ENCODE results near the gene NDUFAF7. TPM values are rescaled to one million over a fixed set of nuclear protein-coding genes. Genes with fewer than 3 reads are reported as not detected.

Gene NDUFAF7
- 29.8 TPM for total RNA-seq

GRCh38 chr2:37231241-37232130 lies at the start of gene NDUFAF7, which contains the start of gene CEBPZ:
Gene NDUFAF7, plus strand, starts transcription at chr2:37231658. Its CDS starts 48 bp downstream, at chr2:37231706.
Gene CEBPZ, minus strand, starts transcription at chr2:37231596. Its CDS starts 29 bp downstream, at chr2:37231567.

GRCh38 chr2:37188570-37188969 lies 42.9 kb upstream of the NDUFAF7 start, which contains the start of gene SULT6B1:
Gene SULT6B1, minus strand, starts transcription at chr2:37188670. Its CDS starts 30 bp downstream, at chr2:37188640.

DNA sequence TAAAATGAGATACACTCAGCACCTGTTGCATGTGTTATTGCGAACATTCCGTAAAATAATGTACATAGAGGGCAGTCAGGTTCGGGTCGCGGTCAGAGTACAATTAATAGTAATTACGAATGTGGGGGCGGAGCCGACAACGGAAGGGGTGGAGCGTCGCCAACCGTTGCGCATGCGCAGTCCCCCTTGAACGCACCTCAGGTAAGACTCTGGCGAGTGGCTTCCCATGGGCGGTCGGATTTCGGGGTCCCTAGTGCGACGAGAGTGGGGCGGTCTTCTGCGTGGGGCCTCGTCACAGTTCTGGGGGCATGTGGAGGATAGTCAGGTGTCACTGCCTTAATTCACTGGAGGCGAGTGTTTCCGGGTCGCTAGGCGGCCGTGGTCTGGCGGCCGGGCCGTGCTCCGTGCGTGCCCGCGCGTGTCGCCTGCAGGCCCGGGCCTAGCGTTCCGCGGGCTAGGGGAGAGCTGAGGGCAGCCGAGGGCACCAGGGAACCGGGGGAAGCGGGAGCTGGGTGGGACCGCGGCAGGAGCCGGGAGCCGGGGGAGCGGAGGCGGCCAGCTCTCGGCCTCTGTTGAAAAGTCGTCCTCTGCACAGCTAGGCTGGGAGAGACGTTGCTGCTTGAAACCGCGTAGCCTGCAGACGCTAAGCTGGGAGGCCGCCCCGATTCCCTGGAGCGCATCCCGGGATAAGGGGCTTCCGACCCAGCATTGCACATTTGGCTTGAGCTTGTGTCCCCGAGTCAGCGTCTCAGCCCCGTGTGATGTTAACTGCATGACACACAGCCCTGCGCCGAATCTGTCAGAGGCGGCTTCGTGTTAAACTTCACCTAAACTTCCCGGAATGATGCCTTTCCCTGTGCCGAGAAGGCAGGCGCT lies 34.9 kb upstream of the NDUFAF7 start, which contains the start of gene CEBPZOS:
CEBPZOS (plus strand) TSS at position 177 of the 876 bp plus-strand sequence. CDS start 3,209 bp downstream, outside the sequence.

Other genes with a start within 250 kb of the NDUFAF7 start
- 93.2 TPM for gene HEATR5B, start 147.3 kb upstream of the NDUFAF7 start, total RNA-seq
- gene GPATCH11, start 147.1 kb upstream of the NDUFAF7 start, total RNA-seq = 21.5 TPM
- gene EIF2AK2, start 74.7 kb upstream of the NDUFAF7 start, total RNA-seq = 76.4 TPM
- gene SULT6B1, start 43.0 kb upstream of the NDUFAF7 start, total RNA-seq = not detected
- 21.9 TPM for gene CEBPZOS, start 35.2 kb upstream of the NDUFAF7 start, total RNA-seq
- 52.8 TPM for gene CEBPZ, start 62 bp upstream of the NDUFAF7 start, total RNA-seq
- gene PRKD3, start 93.2 kb downstream of the NDUFAF7 start, total RNA-seq = 36.4 TPM
- 41.8 TPM for gene QPCT, start 113.0 kb downstream of the NDUFAF7 start, total RNA-seq

Measured in diencephalon (tissue), 1 donor.